K562 (cell line): ENCODE measurements around the gene PBX2. TPM values are rescaled to one million over a fixed set of nuclear protein-coding genes. Genes with fewer than 3 reads are reported as not detected.

Source experiments
- BRF2 ChIP-seq: IDR thresholded peaks from 3 replicates; pipeline ENCODE4 v1.6.1; 2011; ENCODE audit warnings: borderline replicate concordance, mild to moderate bottlenecking; ENCODE audit not compliant: insufficient read length, insufficient read depth
- HDGF ChIP-seq: fragments of 450-650 bp; IDR thresholded peaks from 2 replicates; pipeline ENCODE4 v1.6.1; 2016
- HNRNPH1 ChIP-seq: fragments of 200-400 bp; formaldehyde crosslinking; optimal IDR thresholded peaks from 2 replicates; pipeline ENCODE3; 2017; ENCODE audit warnings: low read depth, mild to moderate bottlenecking, low read length, moderate library complexity
- KDM4B ChIP-seq, 2 experiments: fragments of 450-650 bp in 1 of 2; sonication (generic) in 1 of 2; IDR thresholded peaks; 2 replicates each; pipeline ENCODE4 v1.6.1; 2016 to 2017; ENCODE audit warnings: borderline replicate concordance in 2 of 2, antibody characterized with exemption in 1 of 2, low read depth in 1 of 2, mild to moderate bottlenecking in 1 of 2
- MCM7 ChIP-seq, 2 experiments: fragments of 450-650 bp; IDR thresholded peaks; 2 replicates each; pipeline ENCODE4 v1.6.1; 2016 to 2018
- MYC ChIP-seq, 2 experiments: fragments of 250-450 bp in 1 of 2; sonication (Bioruptor Pico) in 1 of 2; IDR thresholded peaks; 2 replicates each; pipeline versions ENCODE4 v1.5.1 to v1.6.1; 2012 to 2021; ENCODE audit warnings: low read depth in 2 of 2, borderline replicate concordance in 1 of 2, improper control_type of control experiment in 1 of 2, low read length in 1 of 2, mild to moderate bottlenecking in 1 of 2, moderate library complexity in 1 of 2
- NFYB ChIP-seq: IDR thresholded peaks from 2 replicates; pipeline ENCODE4 v1.6.1; 2011; ENCODE audit warnings: mild to moderate bottlenecking, moderate library complexity; ENCODE audit not compliant: insufficient read length; ENCODE audit errors: extremely low read depth
- PHB ChIP-seq: fragments of 250-450 bp; sonication (Bioruptor Pico); IDR thresholded peaks from 2 replicates; pipeline ENCODE4 v1.5.0; 2021
- PURB ChIP-seq: sonication (generic); formaldehyde crosslinking; IDR thresholded peaks from 2 replicates; pipeline ENCODE4 v1.9.0; 2021; ENCODE audit warnings: low read depth, mild to moderate bottlenecking, missing genetic modification reagents
- SETDB1 ChIP-seq: IDR thresholded peaks from one replicate; pipeline ENCODE4 v1.6.1; 2012; ENCODE audit warnings: low read length, control low read depth, inconsistent platforms
- SIRT6 ChIP-seq: IDR thresholded peaks from one replicate; pipeline ENCODE4 v1.6.1; 2012; ENCODE audit warnings: low read depth, mild to moderate bottlenecking, control low read depth, inconsistent platforms, low read length, moderate library complexity
- SRSF7 ChIP-seq: fragments of 200-400 bp; formaldehyde crosslinking; optimal IDR thresholded peaks from 2 replicates; pipeline ENCODE3; 2017; ENCODE audit warnings: mild to moderate bottlenecking, low read depth, low read length
- TAL1 ChIP-seq: fragments of 450-650 bp; IDR thresholded peaks from 2 replicates; pipeline ENCODE4 v1.6.1; 2016; ENCODE audit warnings: mild to moderate bottlenecking
- TEAD4 ChIP-seq, 2 experiments: sonication (generic) in 1 of 2; formaldehyde crosslinking in 1 of 2; IDR thresholded peaks; 2 replicates each; pipeline versions ENCODE4 v1.6.1 to v1.8.0; 2012 to 2022; ENCODE audit warnings: borderline replicate concordance in 1 of 2, inconsistent platforms in 1 of 2, low read length in 1 of 2, mild to moderate bottlenecking in 1 of 2, missing genetic modification reagents in 1 of 2
- TRIM24 ChIP-seq, 2 experiments: fragments of 450-650 bp; IDR thresholded peaks; 2 replicates each; pipeline ENCODE4 v1.6.1; 2016
- XRCC3 ChIP-seq: fragments of 450-650 bp; IDR thresholded peaks from 2 replicates; pipeline ENCODE4 v1.6.1; 2017; ENCODE audit warnings: mild to moderate bottlenecking, moderate library complexity
- ZNF655 ChIP-seq: fragments of 250-450 bp; sonication (Bioruptor Pico); IDR thresholded peaks from 2 replicates; pipeline ENCODE4 v1.5.0; 2021
- polyA plus RNA-seq, 8 experiments: library from polyadenylated mRNA; depleted of rRNA in 4 of 8; stranded (reverse) in 5 of 8; unstranded in 3 of 8; fragments of >200 nt; fragmentation: Nextera tagmentation in 2 of 8; fragmentation: Illumina TruSeq in 1 of 8; extraction: Ambion mirVana in 2 of 8; extraction: Trizol in 1 of 8; gene quantifications; 2 replicates each; pipeline versions ENCODE4 v1.2.1 to v1.2.3, GENCODE V29; 2011 to 2014; ENCODE audit warnings: inconsistent platforms in 1 of 8, missing spikeins in 1 of 8
- total RNA-seq, 7 experiments: library from RNA; depleted of rRNA in 6 of 7; stranded (reverse); fragments of >200 nt in 6 of 7; fragmentation: Illumina TruSeq in 2 of 7; extraction: Trizol in 2 of 7; gene quantifications; 2 replicates each; pipeline versions ENCODE4 v1.2.1 to v1.2.3, GENCODE V29; 2011 to 2021; ENCODE audit warnings: low replicate concordance in 1 of 7
- TF ChIP-seq, protein P1 (sequence below): fragments of 250-450 bp; sonication (Bioruptor Pico); IDR thresholded peaks from 2 replicates; pipeline ENCODE4 v1.4.0; 2020; ENCODE audit warnings: borderline replicate concordance
- TF ChIP-seq, protein P2 (sequence below): fragments of 250-450 bp; sonication (Bioruptor Pico); IDR thresholded peaks from 2 replicates; pipeline ENCODE4 v1.8.0; 2021; ENCODE audit warnings: moderate library complexity, mild to moderate bottlenecking, inconsistent platforms
- TF ChIP-seq, protein P3 (sequence below): fragments of 250-450 bp; sonication (Bioruptor Pico); IDR thresholded peaks from 2 replicates; pipeline ENCODE4 v1.9.0; 2021; ENCODE audit warnings: mild to moderate bottlenecking
- TF ChIP-seq, protein P4 (sequence below): fragments of 450-650 bp; IDR thresholded peaks from 2 replicates; pipeline ENCODE4 v1.6.1; 2016
- TF ChIP-seq, protein P5 (sequence below): fragments of 450-650 bp; IDR thresholded peaks from 2 replicates; pipeline ENCODE4 v1.6.1; 2014; ENCODE audit warnings: low read depth, mild to moderate bottlenecking, moderate library complexity, borderline replicate concordance

PBX2 gene
- total and polyA plus RNA-seq, 9 of the 15 experiments (the other 6 are each of a cell fraction or from before 2014, with no cell fraction given): 1.9 to 134 (median 62.5) TPM

DNA sequence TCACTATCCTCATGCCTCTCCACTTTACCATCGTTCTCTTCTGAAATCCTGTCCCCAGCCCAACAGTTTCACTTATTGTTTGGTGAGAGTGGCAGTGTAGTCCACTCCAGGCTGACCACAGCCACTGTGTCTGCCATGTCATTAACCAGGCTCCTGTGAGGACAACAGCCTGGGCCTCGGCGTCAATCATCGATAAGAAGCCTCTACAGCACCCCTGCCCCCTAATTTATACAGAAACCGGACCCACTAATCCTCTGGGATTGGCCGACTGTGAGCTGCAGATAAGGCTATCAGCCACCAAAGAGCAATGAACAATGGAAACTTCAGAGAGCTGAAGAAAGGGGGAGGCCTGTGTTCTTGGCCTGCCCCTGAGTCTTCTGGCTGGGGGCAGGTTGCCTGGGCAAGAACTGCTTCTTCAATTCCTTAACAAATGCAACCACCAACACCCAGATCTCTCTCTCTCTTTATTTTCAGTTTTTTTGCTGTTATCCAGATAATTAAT is 22.2 kb downstream of the PBX2 start (continued):
- TF ChIP-seq, protein P1, sequence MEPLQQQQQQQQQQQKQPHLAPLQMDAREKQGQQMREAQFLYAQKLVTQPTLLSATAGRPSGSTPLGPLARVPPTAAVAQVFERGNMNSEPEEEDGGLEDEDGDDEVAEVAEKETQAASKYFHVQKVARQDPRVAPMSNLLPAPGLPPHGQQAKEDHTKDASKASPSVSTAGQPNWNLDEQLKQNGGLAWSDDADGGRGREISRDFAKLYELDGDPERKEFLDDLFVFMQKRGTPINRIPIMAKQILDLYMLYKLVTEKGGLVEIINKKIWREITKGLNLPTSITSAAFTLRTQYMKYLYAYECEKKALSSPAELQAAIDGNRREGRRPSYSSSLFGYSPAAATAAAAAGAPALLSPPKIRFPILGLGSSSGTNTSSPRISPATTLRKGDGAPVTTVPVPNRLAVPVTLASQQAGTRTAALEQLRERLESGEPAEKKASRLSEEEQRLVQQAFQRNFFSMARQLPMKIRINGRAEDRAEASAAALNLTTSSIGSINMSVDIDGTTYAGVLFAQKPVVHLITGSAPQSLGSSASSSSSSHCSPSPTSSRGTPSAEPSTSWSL (CRISPR knock-in tag): no peak
- TF ChIP-seq TRIM24 (IDR thresholded peaks at IDR 0.05) (peak; percentile 81 to 88), HNRNPH1 (no peak), HDGF (peak; percentile 96; the same call in 1 of the 2 replicates), TAL1 (peak; percentile 96), PURB (CRISPR knock-in tag) (no peak), SETDB1 (no peak), NFYB (no peak), TEAD4 (IDR thresholded peaks at IDR 0.05; ENCODE audit: low read length) (peak; percentile 93), TEAD4 (CRISPR knock-in tag; IDR thresholded peaks at IDR 0.05; ENCODE audit: borderline replicate concordance) (no peak), PHB (CRISPR knock-in tag) (no peak), SRSF7 (no peak), MYC (IDR thresholded peaks at IDR 0.05; ENCODE audit: low read depth, low read length) (peak; percentile 60; the same call in 1 of the 2 replicates), MYC (CRISPR knock-in tag; IDR thresholded peaks at IDR 0.05; ENCODE audit: borderline replicate concordance, low read depth) (no peak), BRF2 (no peak), XRCC3 (no peak), MCM7 (IDR thresholded peaks at IDR 0.05) (no peak), SIRT6 (no peak), ZNF655 (no peak), KDM4B (IDR thresholded peaks at IDR 0.05; ENCODE audit: borderline replicate concordance in 2 of 2, low read depth in 1 of 2) (peak in 1 of 2 experiments; percentile 15; a peak in 1 of 4 replicates)
- TF ChIP-seq, protein P2, sequence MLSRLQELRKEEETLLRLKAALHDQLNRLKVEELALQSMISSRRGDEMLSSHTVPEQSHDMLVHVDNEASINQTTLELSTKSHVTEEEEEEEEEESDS (CRISPR knock-in tag): no peak
- TF ChIP-seq, protein P3, sequence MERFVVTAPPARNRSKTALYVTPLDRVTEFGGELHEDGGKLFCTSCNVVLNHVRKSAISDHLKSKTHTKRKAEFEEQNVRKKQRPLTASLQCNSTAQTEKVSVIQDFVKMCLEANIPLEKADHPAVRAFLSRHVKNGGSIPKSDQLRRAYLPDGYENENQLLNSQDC (CRISPR knock-in tag): no peak
- TF ChIP-seq, protein P4, sequence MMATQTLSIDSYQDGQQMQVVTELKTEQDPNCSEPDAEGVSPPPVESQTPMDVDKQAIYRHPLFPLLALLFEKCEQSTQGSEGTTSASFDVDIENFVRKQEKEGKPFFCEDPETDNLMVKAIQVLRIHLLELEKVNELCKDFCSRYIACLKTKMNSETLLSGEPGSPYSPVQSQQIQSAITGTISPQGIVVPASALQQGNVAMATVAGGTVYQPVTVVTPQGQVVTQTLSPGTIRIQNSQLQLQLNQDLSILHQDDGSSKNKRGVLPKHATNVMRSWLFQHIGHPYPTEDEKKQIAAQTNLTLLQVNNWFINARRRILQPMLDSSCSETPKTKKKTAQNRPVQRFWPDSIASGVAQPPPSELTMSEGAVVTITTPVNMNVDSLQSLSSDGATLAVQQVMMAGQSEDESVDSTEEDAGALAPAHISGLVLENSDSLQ: peak; percentile 98
- TF ChIP-seq, protein P5, sequence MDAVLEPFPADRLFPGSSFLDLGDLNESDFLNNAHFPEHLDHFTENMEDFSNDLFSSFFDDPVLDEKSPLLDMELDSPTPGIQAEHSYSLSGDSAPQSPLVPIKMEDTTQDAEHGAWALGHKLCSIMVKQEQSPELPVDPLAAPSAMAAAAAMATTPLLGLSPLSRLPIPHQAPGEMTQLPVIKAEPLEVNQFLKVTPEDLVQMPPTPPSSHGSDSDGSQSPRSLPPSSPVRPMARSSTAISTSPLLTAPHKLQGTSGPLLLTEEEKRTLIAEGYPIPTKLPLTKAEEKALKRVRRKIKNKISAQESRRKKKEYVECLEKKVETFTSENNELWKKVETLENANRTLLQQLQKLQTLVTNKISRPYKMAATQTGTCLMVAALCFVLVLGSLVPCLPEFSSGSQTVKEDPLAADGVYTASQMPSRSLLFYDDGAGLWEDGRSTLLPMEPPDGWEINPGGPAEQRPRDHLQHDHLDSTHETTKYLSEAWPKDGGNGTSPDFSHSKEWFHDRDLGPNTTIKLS: peak; percentile 60; the same call in 1 of the 2 replicates
